Activated CD8-positive, alpha-beta memory T cell treated with anti-CD3 and anti-CD28 coated beads for 24 hours (primary cell): Measurements from ENCODE around the gene XPNPEP1.
A peak's percentile ranks its signal among the peaks of the same experiment; 100 is the strongest.
"Not testable (repeated sequence)": the region's sequence is repeated elsewhere in the genome, so short reads cannot be mapped to it uniquely, and the experiment has no call there.

ENCODE experiments used
- DNase-seq: peaks from one replicate; pipeline ENCODE4 v3.0.0-alpha.2; 2020

Gene XPNPEP1

DNA sequence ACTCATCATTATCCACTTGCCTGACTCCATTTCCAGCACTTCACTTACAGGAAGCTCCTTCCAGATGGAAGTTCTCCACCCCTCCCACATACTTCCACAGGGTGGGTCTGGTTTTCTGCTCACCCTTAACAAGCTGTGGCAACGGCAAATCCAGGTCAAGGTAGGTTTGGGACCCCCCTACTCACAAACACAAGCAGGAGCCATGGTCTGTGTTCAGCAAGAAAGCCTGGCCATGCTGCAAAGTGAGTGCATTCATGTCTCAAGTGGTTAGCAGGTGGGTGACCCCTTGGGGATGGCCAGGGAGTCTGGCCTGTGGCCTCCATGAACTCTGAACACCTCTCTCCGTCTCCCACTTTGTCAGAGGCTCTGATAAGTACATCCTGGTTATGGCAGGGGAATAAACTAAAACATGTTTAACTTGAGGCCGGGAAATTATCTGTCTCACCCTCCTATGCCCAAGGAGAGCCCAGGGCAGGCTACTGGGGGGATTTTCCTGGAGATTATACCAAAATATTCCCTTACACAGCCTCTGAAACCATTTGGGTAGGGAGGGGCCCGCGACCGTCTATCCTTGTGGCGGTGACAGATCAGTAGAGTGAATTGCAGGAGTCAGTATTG is 844 bp downstream of the XPNPEP1 start:
- no peak for DNase-seq

DNA sequence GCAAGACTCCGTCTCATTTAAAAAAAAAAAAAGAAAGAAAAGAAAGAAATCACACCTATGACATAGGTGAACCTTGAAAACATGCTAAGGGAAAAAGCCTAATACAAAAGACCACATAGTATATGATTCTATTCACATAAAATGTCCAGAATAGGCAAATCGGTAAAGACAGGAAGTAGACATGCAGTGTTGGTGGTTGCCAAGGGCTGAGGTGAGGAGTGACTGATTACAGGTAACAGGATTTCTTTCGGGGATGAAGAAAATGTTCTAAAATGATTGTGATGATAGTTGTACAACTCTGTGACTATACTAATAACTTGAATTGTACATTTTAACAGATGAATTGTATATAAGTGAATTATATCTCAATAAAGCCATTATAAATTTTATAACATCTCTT is 3.3 kb downstream of the XPNPEP1 start:
- DNase-seq, result no peak

DNA sequence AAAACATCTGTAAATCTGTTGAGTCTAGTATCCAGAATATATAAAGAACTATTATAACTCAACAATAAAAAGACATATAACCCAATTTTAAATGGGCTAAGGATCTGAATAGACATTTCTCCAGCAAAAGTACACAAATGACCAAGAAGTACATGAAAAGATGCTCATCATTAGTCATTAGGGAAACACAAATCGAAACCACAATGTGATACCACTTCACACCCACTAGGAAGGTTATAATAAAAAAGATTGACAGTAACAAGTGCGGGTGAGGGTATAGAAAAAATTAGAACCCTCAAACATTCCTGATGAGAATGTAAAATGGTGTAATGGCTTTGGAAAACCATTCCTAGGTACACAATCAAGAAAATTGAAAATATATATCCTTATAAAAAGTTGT is 4.1 kb downstream of the XPNPEP1 start:
- DNase-seq, result no peak

GRCh38 chr10:109918707-109919106 is 4.6 kb downstream of the XPNPEP1 start:
- DNase-seq, result not testable (repeated sequence)

GRCh38 chr10:109915566-109915965 is 7.7 kb downstream of the XPNPEP1 start:
- no peak for DNase-seq

DNA sequence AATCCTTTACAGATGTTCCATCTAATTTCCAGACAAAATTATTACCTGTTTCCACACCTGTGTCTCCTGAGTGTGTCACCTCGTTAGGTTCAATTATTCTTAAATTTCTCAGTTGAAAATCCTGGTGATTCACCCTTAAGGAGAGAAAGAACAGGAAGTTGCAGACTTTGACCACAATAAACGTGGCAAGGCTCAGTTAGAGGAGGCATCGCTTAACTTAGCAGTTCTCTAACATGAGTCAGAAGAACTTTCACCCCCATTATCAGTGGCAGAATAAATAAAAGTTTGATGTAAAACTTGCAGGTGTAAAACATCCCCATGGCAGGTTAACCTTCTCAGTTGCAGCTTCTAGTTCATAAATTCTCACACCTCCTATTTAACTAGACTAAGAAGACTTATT is 8.3 kb downstream of the XPNPEP1 start:
- DNase-seq, result no peak

DNA sequence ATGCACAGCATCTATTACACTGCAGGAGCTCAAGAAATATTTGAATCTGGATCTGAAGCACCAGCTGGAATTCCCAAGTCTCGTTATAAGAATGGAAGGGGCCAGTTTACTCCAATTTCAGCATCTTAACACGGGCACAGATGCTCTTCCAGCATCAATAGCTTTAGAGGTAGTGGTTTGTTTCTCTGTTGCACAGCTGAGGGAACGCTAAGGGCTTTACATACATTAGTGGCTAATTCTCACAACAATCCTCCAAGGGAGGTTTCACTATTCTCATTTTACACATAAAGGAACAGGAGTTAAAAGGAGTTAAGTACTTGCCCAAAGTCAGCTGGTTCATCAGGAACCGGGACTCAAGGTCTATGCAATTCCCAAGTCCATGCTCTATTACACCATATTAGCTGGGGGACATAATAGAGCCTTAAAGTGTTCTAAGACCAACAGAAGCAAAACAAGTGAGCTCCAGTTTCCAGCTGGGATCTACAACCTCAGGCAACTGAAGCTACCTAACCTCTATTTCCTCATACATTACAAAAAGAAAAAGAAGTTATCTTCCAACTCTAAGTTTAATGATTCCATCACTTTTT is 9.9 kb downstream of the XPNPEP1 start:
- DNase-seq, result no peak

- DNase-seq, result no peak
These were observed 10.7 kb downstream of the XPNPEP1 start for GRCh38 chr10:109912335-109913281.

DNA sequence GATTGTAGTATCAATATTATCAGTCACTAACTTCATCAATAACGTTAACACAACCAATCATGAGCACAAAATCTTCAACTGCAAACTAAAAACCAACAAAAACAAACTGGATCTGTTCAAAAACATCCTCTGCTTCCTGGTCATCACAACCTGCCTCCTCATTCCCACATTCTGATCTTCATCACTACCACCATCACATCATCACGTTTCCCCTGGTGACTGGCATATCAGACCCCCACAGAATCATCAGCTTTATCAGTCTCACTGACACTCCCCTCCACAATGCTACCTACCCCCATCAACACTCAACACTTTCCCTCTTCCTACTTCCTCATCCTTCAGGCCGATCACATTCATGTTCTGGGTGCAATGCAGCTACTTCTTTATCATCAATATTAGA is 11.4 kb downstream of the XPNPEP1 start:
- no peak for DNase-seq

DNA sequence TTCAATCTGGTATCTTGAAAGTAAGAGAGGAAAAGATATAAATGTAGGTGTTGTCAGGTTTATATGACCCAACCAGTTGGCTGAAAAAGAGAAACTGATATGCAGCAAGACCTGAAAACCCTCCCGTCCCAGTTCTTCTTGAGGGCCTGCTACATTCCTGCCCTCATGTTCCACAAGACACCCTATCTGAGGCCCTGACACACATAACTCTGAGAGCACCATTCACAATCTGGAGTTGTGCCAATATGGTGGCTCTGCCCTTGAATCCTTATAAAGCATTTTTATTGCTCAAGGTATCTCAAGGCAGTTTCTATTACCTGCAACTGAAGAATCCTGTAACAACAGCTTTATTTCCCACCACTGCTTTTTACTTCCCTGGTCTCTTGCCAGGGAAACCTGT is 17.0 kb downstream of the XPNPEP1 start:
- no peak for DNase-seq

DNA sequence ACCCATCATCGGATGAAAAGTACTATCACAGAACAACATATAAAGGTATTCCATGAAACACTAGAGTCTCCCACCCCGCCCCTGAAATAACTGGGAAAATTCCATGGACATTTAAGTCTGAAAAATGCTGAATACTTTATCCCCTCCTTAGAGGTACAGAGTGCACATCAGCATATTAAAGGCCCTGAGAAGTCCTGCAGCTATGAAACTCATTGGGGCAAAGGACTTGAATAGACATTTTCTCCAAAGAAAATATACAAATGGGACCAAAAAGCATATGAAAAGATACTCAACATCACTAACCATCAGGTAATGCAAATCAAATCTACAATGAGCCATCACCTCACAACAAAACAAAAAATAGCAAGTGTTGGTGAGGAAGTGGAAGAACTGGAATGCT is 18.9 kb downstream of the XPNPEP1 start:
- DNase-seq, result no peak

DNA sequence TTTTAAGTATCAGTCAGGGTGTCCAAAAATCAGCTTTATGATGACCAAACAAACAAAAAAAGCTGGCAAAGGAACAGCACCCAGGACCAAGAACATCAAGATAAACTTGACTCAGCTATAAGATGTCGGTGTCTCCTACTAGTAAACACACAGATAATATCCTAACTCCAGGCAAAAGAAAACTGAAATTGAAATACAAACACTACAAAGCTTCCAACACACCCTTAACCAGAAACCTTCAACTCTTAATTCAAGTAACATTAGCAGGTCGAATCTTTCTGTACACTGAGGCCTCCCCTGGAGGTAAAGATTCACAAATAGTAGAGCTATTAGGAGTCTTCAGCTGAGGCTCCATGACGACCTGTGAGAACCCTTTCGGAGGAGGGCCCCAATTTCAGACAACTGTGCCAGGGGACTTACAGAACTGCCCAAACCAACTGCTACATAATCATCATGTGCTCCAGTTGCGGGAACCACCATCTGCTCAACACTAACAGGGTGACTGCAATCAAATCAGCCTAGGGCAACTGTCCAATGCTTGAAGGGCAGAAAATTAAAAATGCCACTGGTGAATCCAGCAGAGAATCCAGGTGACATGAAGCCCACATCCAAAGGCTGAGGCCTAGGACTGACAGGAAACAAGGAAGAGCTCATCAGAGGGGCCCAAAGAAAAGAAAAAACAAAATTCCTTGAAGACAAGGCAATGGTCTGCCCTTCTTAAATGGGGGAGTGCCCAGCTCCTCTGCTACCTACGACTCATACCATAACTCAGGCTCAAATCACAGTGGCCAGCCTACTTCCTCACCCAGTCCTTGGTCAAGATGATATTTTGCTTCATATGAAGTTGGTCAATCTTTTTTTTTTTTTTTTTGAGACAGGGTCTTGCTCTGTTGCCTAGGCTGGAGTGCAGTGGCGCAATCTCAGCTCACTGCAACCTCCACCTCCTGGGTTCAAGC is 20.0 kb downstream of the XPNPEP1 start:
- DNase-seq, result no peak

DNA sequence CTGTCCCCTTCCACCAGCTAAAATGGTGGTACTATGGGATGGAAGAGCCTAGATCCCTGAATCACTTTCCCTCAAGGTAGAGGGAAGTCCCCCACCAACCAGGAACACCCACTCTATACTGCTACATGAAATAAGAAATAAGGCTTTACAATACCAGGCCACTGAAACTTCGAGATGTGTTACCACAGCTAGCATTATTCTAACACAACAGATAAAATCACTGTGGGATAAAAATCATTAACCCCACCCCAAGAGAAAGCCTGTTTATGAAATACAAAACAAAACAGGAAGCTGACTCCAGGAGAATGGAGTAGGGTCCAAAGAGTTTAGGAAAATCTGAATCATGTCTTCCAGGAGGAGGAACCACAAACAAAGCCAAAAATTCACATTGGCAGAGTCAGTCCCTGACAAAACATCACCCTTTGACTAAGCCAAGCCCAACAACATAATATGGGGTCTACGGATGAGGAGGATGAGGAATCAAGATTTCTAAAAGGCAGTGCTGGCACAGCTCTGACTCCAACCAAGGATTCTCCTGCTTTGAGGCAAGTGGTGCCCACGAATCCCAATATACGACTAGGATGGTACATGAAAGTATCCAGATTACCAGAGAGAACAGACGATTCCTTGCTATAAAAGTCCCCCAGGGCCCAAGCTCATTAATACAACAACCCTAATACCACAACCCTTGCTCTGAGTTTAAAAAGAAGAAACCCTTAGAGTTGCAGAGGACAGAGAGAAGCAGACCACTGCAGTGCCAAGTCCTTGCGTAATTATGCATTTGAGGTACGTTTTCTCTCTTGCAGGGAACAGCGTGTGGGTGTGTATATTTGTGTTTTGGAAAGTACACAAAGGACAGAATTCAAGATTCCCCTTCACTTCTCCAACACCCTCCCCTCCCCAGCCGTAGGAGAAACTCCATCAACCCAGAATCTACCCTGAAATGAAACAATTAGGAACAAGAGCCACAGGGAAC is 23.7 kb downstream of the XPNPEP1 start:
- peak; percentile 21 for DNase-seq

DNA sequence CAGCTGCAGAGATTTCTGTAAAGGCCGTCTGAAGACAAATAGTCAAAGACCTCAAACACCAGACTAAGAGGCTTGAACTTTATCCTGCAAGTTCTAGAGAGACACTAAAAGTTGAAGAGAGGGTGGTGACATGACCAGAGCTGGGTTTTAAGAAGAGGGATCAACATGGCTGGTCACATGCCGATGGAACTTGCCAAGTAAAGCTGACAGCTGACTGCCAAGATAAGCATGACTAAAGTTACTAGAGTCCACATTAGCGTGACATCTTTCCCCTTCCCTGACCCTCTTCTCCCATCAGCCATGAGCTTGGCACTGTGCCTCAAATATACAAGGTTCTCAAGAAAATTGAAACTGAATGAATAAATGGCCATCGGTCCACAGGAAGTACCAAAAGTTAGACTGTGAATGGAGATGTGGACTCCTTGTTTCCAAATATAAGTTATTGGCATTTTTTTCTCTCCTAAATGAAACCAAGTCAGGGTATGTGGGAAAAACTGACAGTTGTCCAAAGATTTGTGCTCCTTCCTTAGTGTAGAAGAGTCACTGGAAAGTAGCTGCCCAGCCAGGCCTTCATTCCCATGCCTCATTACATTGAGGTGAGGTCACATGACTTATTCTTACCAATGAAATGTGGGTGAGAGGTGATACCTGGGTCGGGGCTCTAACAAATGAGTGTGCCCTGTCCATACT is 24.5 kb downstream of the XPNPEP1 start:
- no peak for DNase-seq

- DNase-seq, result no peak
These were observed 25.3 kb downstream of the XPNPEP1 start for GRCh38 chr10:109898007-109898406.

- no peak for DNase-seq
These were observed 27.5 kb downstream of the XPNPEP1 start for GRCh38 chr10:109895848-109896247.

GRCh38 chr10:109895095-109895818 is 28.1 kb downstream of the XPNPEP1 start:
- DNase-seq, result no peak

GRCh38 chr10:109894516-109894915 is 28.8 kb downstream of the XPNPEP1 start:
- no peak for DNase-seq

GRCh38 chr10:109893386-109893785 is 29.9 kb downstream of the XPNPEP1 start:
- DNase-seq, result no peak

DNA sequence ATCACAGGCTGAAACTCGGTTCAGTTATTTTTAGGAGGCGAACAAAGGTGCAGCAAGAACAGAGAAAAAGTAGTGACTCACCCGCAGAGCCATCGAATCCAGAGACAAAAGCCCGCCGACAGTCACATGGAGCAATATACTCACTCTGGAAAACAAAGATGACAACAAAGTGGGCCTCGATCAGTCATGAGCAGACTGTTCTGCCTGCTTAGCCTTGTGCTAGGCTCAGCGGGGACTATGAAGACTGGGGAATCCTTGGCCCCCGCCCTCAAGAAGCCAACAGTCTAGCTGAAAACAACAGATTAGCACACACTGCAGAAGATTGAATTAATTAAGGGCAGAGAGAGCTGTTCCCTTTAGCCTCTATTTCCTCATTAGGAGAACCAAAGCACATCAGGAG is 30.4 kb downstream of the XPNPEP1 start:
- DNase-seq, result no peak
